Loucy (cell line): ENCODE results near the gene CACTIN.

ENCODE experiments used
- CTCF ChIP-seq: fragments of 200-600 bp; sonication (generic); conservative IDR thresholded peaks from 2 replicates; pipeline ENCODE4 v1.5.1; 2014; ENCODE audit warnings: mild to moderate bottlenecking, antibody characterized with exemption, low read length
- EZH2phosphoT487 ChIP-seq: fragments of 200-600 bp; IDR thresholded peaks from 2 replicates; pipeline ENCODE4 v1.6.1; 2018; ENCODE audit warnings: antibody characterized with exemption, mild to moderate bottlenecking, moderate library complexity, borderline replicate concordance

GRCh38 chr19:3669947-3670795 lies 43.6 kb upstream of the CACTIN start:
- TF ChIP-seq EZH2phosphoT487 (no peak), CTCF (no peak)
